C4-2B (cell line): ENCODE measurements around the gene RNU6-9.
"Not testable (repeated sequence)": the region's sequence is repeated elsewhere in the genome, so short reads cannot be mapped to it uniquely, and the experiment has no call there.

Experiments
- CTCF ChIP-seq: fragments of 450-650 bp; conservative IDR thresholded peaks from 2 replicates; pipeline ENCODE4 v1.5.1; 2017; ENCODE audit warnings: mild to moderate bottlenecking
- ZFX ChIP-seq: fragments of 450-650 bp; IDR thresholded peaks from 2 replicates; pipeline ENCODE4 v1.6.1; 2017

- not testable (repeated sequence) for TF ChIP-seq CTCF, ZFX
Measured at GRCh38 chr19:853614-854220, 39.6 kb upstream of the RNU6-9 start.
